ENCODE data around the gene FNDC3B.
"Not testable (repeated sequence)": the region's sequence is repeated elsewhere in the genome, so short reads cannot be mapped to it uniquely, and the experiment has no call there.

Gene FNDC3B

DNA sequence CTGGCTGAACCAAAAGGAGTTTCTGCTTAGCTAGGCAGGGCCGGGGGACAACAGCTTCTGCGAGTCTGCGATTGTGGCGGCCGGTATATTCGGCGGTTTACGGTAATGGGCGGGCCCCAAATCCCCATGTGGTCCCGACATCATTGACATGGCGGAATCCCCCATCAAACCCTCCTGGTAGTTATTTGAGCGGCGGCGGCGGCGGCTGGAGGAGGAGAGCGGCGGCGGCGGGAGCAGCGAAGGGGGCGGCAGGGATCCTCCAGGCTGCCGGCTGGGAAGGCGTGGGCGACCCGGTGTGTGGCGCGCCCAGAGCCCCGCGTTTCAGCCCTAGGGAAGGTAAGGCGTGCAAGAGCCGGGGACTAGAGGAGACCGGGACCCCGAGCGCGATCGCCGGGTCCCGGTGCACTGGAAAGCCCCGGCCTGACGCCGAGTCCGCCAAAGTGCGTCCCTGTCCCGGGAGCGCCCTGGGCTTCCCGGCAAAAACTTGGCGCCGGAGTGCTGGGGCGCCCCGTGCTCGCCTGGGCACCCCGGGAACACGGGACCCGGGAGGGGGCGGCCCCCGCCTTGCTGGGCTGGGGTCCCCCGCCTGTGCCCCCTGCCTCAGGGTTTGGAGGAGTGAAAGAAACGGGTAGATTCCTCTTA is at the start of gene FNDC3B:
Gene FNDC3B (plus strand): TSS at position 143 of the 642 bp plus-strand sequence. CDS start 72,902 bp downstream, outside the sequence.
- DNase-seq, result peak; percentile 91

DNA sequence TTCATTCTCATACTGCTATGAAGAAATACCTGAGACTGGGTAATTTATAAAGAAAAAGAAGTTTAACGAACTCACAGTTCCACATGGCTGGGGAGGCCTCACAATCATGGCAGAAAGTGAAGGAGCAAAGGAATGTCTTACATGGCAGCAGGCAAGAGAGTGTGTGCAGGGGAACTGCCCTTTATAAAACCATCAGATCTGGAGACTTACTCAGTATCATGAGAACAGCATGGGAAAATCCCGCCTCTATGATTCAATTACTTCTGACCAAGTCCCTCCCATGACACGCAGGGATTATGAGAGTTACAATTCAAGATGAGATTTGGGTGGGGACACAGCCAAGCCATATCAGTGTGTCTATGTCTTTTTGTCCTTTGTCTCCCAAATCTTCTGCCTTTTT is 49.1 kb upstream of the FNDC3B start:
- not testable (repeated sequence) for DNase-seq

DNA sequence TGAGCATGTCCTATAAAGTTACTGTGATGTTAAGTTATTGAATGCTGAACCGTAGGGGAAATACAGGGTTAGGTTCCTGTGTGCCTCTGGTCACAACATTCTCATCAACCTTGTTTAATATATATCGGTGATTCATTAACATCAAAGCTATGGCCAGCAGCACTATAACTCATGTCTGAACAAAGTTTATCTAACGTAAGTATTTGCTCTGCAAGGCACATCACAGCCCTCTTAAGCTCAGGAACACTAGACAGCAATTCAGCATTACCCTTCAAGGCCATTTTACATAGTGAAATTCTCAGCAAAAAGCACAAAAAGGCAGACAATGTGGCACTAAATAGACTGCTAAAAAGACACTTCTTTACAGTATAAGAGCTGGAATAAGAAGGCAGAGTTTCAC is 48.2 kb upstream of the FNDC3B start:
- no peak for DNase-seq

DNA sequence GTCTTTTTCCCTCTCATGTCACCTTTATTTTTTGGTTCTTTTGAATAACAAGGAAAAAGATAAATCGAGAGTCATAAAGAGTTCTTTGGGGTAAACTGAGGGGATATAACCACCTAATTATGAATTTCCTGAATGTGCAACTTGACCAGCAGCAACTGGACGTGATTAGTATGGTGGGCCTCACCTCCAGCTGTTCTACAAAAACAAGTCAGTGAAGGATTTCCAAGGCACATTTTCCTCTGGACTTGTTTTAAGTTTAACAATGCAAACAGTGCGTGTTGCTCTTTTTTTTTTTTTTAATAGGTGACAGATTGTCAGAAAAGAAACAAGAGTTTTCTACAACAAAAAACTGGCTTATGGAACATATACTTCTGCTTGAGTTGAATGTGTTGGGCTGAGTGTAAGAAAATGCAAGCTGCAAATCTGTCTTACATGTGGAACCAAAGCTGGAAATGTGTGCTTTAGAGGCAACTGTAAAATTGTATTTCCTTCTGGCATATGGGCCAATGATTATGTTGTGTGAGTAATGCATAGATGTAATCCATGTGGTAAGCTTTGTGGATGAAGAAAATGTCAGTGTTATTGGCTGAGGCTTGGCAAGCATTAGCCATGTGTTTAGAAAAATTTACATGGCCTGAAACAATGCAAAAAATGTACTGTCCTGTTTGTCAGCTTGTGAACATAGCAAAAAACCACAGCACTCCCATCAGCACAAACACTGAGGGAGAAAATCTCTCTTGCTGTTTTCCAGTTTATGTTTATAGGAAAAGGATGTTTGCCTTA is 44.5 kb upstream of the FNDC3B start:
- no peak for DNase-seq

DNA sequence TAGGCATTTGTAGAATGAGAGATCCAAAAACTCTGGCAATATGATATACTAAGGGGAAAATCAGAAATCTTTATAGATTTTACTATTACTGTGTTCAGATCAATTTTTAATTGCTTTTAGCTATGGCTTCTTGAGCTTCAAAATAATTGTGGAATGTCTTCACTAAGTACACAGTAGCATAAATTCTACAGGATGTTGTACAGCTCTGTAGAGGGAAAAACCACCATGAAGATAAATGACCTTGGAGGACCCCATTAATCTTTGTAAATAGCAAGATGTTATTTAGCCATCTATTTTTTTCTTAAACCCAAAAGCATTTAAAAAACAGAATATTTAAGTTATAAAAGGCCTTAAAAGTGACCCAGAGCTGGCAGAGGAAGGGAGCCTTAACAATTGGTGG is 43.9 kb upstream of the FNDC3B start:
- no peak for DNase-seq

DNA sequence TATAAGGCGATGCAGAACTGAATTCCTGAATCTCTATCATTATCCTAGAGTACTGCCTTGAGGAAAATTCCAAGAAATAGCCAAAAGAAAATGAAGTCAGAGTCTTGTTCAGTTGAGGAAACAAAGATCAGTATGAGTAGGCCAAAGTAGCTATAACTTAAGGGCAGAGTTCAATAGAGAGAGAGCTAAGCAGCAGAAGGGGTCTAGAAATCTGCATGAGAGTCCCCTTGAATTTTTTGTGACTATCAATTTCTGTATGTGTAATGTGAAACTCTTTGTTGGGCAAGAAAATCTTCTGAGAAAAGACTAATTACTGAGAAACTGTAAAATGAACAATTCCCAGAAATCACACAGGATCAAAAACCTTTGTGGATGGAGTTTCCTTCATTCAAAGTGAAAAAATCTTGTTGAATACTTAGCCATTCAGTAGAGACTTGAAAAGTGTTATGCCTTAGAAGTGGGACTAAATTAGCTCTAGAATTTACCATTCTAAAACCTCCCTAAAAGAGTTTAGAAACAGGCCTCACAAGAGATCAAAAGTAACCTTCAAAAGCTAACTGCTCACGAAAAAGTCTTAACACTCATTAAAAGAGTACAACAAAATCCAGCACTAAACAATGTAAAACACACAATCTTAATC is 43.1 kb upstream of the FNDC3B start:
- DNase-seq, result no peak

DNA sequence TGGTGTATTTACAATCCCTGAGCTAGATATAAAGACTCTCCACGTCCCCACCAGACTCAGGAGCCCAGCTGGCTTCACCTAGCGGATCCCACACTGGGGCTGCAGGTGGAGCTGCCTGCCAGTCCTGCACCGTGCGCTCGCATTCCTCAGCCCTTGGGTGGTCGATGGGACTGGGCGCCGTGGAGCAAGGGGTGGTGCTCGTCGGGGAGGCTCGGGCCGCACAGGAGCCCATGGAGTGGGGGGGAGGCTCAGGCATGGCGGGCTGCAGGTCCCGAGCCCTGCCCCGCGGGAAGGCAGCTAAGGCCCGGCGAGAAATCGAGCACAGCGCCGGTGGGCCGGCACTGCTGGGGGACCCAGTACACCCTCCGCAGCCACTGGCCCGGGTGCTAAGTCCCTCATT is 40.6 kb upstream of the FNDC3B start:
- not testable (repeated sequence) for DNase-seq

DNA sequence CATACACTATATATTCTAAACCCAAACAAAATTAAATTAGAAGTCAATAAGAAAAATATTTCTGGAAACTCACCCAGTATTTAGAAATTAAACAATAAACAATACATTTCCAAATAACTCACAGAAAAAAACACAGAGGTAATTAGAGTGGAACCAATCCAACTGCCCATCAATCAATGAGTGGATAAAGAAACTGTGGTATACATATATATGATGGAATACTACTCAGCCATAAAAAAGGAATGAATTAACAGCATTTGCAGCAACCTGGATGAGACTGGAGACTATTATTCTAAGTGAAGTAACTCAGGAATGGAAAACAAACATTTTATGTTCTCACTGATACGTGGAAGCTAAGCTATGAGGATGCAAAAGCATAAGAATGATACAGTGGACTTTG is 37.8 kb upstream of the FNDC3B start:
- not testable (repeated sequence) for DNase-seq

DNA sequence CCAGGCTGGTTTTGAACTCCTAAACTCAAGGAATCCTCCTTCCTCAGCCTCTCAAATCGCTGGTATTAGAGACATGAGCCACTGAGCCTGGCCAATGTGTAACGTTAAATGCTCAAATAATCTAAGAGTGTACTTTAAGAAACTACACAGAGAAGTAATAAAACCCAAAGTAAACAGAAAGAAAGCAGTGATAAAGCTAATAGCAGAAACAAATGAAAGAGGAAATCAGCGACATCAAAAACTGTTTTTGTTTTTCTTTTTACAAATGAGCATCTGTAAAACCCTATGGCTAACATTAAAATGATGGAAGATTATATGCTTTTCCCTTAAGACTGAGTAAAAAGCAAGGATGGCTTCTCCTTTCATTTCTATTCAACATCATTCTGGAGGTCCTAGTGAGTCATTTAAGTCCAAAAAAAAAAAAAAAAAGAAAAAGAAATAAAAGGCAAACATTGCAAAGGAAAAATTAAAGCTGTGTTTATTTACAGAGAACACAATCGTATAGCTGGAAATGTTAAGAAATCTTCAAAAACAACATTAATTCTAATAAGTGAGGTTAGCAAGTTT is 36.8 kb upstream of the FNDC3B start:
- DNase-seq, result no peak

DNA sequence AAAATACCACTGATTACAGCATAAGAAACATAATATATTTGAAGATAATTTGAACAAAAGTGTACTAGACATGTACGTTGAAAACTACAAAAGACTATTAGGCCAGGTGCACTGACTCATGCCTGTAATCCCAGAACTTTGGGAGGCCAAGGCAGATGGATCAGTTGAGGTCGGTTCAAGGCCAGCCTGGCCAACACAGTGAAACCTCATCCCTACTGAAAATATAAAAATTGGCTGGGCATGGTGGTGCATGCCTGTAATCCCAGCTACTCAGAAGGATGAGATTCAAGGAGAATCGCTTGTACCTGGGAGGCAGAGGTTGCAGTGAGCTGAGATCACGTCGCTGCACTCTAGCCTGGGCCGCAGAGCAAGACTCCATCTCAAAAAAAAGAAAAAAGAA is 36.2 kb upstream of the FNDC3B start:
- no peak for DNase-seq

DNA sequence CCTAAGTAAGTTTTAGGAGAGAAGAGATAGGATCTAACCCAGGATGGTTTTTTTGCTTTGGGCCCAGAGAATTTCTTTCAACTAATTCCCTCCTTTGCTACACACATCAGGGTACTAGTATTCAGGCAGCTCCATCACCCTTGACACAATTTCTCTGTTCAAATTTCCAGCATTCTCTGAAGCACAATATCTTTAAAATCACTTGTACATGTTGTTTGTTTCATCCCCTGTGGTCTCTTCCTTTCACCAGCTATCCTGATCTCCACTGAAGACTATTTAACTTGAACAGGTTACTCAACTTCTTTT is 32.4 kb upstream of the FNDC3B start:
- DNase-seq, result no peak

DNA sequence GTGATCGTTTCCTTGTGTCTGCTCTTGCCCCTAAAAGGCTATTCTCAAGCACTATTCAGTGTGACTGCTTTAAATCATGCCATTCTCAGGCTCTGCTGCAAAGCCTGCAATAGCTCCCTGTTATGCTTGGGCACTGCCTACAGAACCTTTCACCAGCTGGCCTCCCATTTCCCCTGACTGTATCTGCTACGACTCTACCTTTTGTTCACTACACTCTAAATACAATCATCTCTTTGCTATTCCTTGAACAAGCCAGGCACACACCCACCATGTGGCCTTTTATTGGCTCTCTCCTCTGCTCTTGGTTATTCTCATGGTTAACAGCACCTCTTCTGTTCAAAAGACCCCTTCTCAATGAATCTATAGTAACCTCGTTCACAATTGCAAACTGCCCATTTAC is 29.6 kb upstream of the FNDC3B start:
- no peak for DNase-seq

DNA sequence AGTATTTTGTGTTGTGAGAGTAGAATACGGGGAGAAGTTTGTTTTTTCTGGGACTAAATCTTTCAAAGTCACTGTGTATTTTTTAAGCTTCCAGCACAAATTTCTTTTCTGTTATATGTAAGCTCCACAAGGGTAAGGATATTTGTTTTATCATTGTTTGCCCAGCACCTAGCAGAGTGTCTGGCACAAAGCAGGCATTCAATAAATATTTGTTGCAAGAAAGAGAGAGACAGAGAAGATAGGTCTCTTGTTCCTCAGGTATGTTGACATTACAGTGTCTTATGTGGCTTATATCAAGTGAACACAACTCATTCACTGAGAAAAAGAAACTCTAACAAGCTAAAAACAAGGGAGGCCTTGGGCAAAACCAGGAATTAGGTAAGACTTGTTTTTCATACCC is 26.6 kb upstream of the FNDC3B start:
- DNase-seq, result no peak

DNA sequence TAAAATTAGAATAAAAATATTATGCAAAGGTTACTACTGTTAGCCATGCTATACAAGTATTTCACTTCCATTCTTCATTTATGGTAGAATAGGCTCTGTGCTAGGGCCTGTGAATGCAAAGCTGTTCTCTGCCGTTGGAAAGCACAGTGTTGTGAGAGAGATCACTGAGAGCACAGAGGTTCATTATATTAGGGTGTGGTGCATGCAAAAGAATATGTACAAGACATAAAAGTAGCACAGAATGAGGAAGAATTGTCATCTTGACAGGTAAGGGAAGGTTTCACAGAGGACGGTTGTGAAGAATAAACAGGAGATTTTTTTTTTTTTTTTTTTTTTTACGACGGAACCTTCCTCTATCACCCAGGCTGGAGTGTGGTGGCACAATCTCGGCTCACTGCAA is 25.2 kb upstream of the FNDC3B start:
- DNase-seq, result no peak

DNA sequence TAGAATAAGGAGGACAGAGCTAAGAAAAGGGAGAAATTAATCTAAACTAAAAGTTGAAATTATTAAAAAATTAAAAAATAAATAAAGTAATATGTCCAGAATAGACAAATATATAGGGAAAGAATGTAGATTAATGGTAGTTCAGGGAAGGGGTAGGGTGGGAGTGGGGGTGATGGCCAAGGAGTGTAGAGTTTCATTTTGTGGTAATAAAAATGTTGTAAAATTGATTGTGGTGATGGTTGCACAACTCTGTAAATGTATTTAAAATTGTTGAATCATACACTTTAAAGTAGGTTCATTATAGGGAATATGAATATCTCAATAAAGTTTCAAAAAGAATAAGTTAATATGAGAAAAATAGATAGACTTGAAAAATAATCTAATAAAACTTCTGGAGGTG is 21.0 kb upstream of the FNDC3B start:
- no peak for DNase-seq

DNA sequence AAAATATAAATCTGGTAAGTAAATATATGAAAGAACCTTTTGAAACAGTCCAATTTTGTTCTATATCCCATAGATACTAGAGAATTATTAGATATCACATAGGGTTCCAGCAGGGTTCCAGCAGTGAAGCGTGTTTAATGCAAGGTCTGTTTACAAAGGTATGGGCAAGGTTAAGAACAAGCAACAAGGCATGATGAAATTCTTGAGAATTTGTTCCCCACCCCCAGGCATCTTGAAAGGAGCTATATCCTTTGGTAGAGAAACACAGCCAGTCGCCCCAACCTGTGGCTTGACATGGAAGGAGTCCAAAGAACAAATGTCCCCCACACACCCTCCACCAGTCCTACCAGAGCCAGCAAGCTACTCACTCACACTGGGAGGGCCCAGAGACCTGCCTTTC is 18.6 kb upstream of the FNDC3B start:
- DNase-seq, result no peak

DNA sequence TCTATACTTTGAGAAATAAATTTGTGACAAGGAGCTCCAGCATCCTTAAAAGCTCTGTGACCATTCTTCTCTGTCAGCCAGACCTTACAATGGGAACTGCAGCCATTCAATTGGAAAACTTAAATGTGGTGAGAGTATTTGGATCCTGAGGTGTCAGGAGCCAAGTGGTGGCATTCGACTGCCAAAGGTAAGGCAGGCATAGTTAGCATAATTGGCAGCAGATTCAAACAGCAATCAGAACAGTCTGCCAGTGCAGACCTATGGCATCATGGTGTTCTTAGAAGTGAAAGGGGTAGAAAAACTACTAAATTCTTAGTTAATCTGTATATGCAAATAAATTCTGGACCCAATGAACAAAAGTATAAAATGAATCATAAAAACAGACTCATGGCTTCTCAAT is 18.2 kb upstream of the FNDC3B start:
- DNase-seq, result no peak

DNA sequence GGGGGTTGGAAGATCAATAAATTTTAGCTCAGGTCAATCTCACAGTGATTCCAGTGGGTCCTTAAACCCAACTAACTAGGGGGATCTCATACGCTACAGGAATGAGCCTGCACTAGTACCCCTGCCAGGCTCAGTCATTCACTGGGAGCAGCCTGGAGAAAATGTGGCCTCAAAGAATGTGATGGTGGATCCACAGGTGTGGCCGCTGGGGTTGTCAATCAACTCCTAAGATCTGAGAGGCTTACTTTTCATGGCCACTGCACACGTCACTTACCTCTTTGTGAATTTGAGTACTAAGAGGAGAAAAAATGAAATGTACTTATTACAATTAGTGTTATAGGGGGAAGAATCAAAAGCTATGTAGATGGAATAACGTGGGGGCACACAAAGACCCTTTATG is 17.5 kb upstream of the FNDC3B start:
- no peak for DNase-seq

DNA sequence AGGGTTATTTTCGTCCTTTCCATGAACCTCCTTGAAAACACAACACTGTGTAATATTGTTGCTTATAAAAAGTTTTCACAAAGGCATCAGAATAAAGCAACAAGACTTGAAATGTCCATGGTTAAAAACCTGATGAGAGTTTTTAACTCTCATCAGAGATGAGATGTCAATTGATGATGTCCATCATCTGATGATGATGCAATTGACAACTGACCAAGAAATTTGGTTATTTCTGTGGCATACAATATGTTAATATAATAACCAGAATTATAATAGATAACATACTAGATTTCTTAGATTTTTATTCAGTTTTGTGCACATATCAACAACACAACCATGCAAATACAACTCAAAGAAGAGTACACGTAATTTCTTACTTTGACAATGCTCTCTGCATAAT is 15.5 kb upstream of the FNDC3B start:
- DNase-seq, result no peak

DNA sequence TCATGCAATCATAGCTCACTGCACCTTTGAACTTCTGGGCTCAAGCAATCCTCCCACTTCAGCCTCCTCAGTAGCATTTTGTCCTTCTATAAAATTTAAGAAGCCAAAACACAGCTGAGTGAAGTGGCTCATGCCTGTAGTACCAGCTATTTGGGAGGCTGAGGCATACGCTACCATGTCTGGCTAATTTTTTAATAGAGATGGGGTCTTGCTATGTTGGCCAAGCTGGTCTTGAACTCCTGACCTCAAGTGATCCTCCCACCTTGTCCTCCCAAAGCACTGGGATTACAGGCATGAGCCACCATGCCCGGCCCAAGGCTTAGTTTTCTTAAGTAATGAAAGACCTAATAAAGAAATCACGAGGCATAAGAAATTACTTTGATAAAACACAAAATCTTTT is 14.7 kb upstream of the FNDC3B start:
- DNase-seq, result no peak

DNA sequence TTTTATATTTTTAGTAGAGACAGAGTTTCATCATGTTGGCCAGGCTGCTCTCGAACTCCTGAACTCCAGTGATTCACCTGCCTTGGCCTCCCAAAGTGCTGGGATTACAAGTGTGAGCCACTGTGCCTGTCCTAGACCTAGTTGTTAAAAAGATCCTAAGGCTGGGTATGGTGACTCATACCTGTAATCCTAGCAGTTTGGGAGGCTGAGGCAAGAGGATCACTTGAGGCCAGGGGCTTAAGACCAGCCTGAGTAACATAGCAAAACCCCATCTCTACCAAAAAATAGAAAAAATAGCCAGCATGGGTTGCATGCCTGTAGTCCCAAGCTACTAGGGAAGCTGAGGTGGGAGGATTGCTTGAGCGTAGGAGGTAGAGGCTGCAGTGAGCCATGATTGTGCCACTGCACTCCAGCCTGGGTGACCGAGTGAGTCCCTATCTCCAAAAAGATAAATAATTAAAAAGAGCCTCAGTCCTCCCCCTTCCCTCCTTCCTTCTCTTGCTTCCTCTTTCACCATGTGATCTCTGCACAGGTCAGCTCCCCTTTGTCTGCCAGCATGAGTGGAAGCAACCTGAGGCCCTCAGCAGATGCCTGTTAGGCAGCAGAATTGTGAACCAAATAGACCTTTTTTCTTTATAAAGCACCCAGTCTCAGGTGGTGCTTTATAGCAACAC is 9.8 kb upstream of the FNDC3B start:
- DNase-seq, result no peak

DNA sequence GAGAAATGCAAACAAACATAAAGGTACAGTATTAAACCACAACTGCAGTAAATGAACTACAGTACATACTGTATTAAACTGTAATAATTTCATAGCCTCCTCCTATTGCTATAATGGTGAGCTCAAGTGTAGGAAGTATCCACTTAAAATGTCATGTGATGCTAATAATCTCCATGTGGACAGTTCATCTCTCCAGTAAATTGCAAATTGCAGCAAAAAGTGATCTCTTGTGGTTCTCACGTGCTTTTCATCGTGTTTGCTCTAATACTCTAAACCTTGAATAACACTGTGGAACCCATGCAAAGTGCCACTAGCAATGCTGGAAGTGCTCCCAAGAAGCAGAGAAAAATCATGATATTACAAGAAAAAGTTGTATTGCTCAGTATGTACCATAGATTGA is 9.2 kb upstream of the FNDC3B start:
- no peak for DNase-seq

DNA sequence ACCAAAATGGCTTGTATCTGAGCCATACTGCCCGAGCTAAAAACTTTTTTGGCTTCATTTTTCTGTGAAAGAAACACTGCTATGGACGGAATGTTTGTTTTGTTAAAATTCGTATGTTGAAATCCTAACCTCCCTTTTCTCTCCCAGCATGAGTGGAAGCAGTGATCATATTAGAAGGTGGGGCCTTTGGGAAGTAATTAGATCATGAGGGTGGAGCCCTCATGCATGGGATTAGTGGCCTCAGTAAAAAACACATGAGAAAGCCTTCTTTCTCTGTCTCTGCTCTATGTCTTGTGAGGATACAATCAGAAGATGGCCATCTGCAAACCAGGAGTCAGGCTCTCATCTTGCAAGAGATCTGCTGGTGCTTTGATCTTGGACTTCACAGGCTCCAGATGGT is 7.4 kb upstream of the FNDC3B start:
- no peak for DNase-seq

DNA sequence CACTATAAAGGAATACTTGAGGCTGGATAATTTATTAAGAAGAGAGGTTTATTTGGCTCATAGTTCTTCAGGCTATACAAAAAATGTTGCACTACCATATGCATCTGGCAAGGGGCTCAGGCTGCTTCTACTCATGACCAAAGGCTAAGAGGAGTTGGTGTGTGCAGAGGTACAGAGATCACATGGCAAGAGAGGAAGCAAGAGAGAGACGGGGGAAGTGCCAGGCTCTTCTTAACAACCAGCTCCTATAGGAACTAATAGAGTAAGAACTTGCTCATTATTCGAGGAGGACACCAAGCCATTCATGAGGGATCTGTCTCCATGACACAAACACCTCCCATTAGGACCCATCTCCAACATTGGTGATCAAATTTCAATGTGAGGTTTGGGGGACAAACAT is 6.0 kb upstream of the FNDC3B start:
- DNase-seq, result no peak
